HepG2 (cell line): ENCODE results near the gene KAZN. TPM values are rescaled to one million over a fixed set of nuclear protein-coding genes. Genes with fewer than 3 reads are reported as not detected.

Source experiments
- BCL6 ChIP-seq: IDR thresholded peaks from 2 replicates; pipeline ENCODE4 v1.6.1; 2016; ENCODE audit warnings: missing genetic modification reagents, missing compliant biosample characterization
- FOXJ3 ChIP-seq: sonication (generic); formaldehyde crosslinking; IDR thresholded peaks from 2 replicates; pipeline ENCODE4 v1.4.0; 2020; ENCODE audit warnings: missing genetic modification reagents, mild to moderate bottlenecking, borderline replicate concordance
- NR2F6 ChIP-seq, 2 experiments: IDR thresholded peaks; 2 replicates each; pipeline ENCODE4 v1.6.1; 2016; ENCODE audit warnings: antibody characterized with exemption in 1 of 2, mild to moderate bottlenecking in 1 of 2
- TOE1 ChIP-seq: sonication (generic); formaldehyde crosslinking; IDR thresholded peaks from 2 replicates; pipeline ENCODE4 v1.4.0; 2020; ENCODE audit warnings: mild to moderate bottlenecking, missing genetic modification reagents
- ZNF619 ChIP-seq: sonication (generic); formaldehyde crosslinking; IDR thresholded peaks from 2 replicates; pipeline ENCODE4 v1.4.0; 2020; ENCODE audit warnings: mild to moderate bottlenecking, missing genetic modification reagents
- polyA plus RNA-seq, 8 experiments: library from polyadenylated mRNA; depleted of rRNA in 3 of 8; stranded (reverse) in 7 of 8; unstranded in 1 of 8; fragments of >200 nt; fragmentation: Illumina TruSeq in 4 of 8; extraction: Trizol in 4 of 8; gene quantifications; 2 replicates each; pipeline versions ENCODE4 v1.2.1 to v1.2.3, GENCODE V29; 2011 to 2016; ENCODE audit warnings: low read depth in 4 of 8, missing spikeins in 1 of 8, mixed read lengths in 1 of 8; ENCODE audit not compliant: insufficient read depth in 1 of 8
- total RNA-seq, 5 experiments: library from RNA; depleted of rRNA; stranded (reverse); fragments of >200 nt; fragmentation: Illumina TruSeq; extraction: Trizol; gene quantifications; 2 replicates each; pipeline ENCODE4 v1.2.3, GENCODE V29; 2016; ENCODE audit warnings: low read depth in 1 of 5
- TF ChIP-seq, protein P1 (sequence below): sonication (generic); formaldehyde crosslinking; IDR thresholded peaks from 2 replicates; pipeline ENCODE4 v1.9.0; 2021; ENCODE audit warnings: mild to moderate bottlenecking, missing genetic modification reagents
- TF ChIP-seq, protein P2 (sequence below): sonication (generic); formaldehyde crosslinking; IDR thresholded peaks from 2 replicates; pipeline ENCODE4 v1.5.0; 2020; ENCODE audit warnings: mild to moderate bottlenecking, missing genetic modification reagents

Gene KAZN
- total and polyA plus RNA-seq, 2 of the 13 experiments (the other 11 are each of a cell fraction or from before 2014, with no cell fraction given) = 10.4 to 13.5 TPM

DNA sequence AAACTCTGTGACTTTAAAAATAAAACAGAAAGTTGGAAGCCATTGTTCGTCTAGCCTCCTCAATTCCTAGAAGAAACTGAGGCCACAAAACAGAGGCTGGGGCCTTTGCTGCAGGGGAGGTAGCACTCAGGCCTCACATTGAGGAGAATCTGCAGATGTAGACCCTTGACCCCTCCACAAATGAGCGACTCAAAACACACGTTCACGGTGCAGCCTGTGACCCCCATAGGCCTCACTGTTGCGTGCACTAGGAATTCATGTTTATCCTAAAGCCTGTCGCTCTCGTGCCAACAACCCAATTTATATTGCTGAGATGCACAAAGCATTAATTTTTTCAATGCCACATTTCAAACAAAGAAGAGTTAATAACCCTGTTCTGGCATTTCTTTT is 560.7 kb downstream of the KAZN start (continued):
- TF ChIP-seq, protein P1, sequence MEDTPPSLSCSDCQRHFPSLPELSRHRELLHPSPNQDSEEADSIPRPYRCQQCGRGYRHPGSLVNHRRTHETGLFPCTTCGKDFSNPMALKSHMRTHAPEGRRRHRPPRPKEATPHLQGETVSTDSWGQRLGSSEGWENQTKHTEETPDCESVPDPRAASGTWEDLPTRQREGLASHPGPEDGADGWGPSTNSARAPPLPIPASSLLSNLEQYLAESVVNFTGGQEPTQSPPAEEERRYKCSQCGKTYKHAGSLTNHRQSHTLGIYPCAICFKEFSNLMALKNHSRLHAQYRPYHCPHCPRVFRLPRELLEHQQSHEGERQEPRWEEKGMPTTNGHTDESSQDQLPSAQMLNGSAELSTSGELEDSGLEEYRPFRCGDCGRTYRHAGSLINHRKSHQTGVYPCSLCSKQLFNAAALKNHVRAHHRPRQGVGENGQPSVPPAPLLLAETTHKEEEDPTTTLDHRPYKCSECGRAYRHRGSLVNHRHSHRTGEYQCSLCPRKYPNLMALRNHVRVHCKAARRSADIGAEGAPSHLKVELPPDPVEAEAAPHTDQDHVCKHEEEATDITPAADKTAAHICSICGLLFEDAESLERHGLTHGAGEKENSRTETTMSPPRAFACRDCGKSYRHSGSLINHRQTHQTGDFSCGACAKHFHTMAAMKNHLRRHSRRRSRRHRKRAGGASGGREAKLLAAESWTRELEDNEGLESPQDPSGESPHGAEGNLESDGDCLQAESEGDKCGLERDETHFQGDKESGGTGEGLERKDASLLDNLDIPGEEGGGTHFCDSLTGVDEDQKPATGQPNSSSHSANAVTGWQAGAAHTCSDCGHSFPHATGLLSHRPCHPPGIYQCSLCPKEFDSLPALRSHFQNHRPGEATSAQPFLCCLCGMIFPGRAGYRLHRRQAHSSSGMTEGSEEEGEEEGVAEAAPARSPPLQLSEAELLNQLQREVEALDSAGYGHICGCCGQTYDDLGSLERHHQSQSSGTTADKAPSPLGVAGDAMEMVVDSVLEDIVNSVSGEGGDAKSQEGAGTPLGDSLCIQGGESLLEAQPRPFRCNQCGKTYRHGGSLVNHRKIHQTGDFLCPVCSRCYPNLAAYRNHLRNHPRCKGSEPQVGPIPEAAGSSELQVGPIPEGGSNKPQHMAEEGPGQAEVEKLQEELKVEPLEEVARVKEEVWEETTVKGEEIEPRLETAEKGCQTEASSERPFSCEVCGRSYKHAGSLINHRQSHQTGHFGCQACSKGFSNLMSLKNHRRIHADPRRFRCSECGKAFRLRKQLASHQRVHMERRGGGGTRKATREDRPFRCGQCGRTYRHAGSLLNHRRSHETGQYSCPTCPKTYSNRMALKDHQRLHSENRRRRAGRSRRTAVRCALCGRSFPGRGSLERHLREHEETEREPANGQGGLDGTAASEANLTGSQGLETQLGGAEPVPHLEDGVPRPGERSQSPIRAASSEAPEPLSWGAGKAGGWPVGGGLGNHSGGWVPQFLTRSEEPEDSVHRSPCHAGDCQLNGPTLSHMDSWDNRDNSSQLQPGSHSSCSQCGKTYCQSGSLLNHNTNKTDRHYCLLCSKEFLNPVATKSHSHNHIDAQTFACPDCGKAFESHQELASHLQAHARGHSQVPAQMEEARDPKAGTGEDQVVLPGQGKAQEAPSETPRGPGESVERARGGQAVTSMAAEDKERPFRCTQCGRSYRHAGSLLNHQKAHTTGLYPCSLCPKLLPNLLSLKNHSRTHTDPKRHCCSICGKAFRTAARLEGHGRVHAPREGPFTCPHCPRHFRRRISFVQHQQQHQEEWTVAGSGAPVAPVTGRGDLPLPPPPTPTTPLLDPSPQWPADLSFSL (CRISPR knock-in tag) = no peak
- TF ChIP-seq BCL6 (0 out of 2 replicates have a peak, but pooled peaks have one; percentile 6), TOE1 (no peak), ZNF619 (CRISPR knock-in tag) (no peak), NR2F6 (IDR thresholded peaks at IDR 0.05) (no peak), NR2F6 (CRISPR knock-in tag; IDR thresholded peaks at IDR 0.05) (0 out of 2 replicates have a peak, but pooled peaks have one; percentile 1), FOXJ3 (0 out of 2 replicates have a peak, but pooled peaks have one; percentile 22)
- TF ChIP-seq, protein P2, sequence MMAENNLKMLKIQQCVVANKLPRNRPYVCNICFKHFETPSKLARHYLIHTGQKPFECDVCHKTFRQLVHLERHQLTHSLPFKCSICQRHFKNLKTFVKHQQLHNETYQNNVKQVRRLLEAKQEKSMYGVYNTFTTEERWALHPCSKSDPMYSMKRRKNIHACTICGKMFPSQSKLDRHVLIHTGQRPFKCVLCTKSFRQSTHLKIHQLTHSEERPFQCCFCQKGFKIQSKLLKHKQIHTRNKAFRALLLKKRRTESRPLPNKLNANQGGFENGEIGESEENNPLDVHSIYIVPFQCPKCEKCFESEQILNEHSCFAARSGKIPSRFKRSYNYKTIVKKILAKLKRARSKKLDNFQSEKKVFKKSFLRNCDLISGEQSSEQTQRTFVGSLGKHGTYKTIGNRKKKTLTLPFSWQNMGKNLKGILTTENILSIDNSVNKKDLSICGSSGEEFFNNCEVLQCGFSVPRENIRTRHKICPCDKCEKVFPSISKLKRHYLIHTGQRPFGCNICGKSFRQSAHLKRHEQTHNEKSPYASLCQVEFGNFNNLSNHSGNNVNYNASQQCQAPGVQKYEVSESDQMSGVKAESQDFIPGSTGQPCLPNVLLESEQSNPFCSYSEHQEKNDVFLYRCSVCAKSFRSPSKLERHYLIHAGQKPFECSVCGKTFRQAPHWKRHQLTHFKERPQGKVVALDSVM (CRISPR knock-in tag) = no peak
